ENCODE results near the gene STX8.
A peak's percentile ranks its signal among the peaks of the same experiment; 100 is the strongest.

The STX8 gene

GRCh38 chr17:9236286-9237052 lies 339.2 kb downstream of the STX8 start:
- DNase-seq = no peak

- DNase-seq = no peak
Measured at GRCh38 chr17:9235346-9235745, 340.3 kb downstream of the STX8 start.

GRCh38 chr17:9234389-9234945 lies 341.2 kb downstream of the STX8 start:
- DNase-seq = no peak

- no peak for DNase-seq
Measured at GRCh38 chr17:9233761-9234160, 341.9 kb downstream of the STX8 start.

GRCh38 chr17:9233271-9233599 lies 342.4 kb downstream of the STX8 start:
- DNase-seq = no peak

- DNase-seq = no peak
Measured at GRCh38 chr17:9232591-9233270, 342.9 kb downstream of the STX8 start.

GRCh38 chr17:9232155-9232475 lies 343.5 kb downstream of the STX8 start:
- no peak for DNase-seq

GRCh38 chr17:9231449-9232154 lies 344.0 kb downstream of the STX8 start:
- DNase-seq = no peak

GRCh38 chr17:9230861-9231260 lies 344.8 kb downstream of the STX8 start:
- no peak for DNase-seq

GRCh38 chr17:9230346-9230745 lies 345.3 kb downstream of the STX8 start:
- no peak for DNase-seq

GRCh38 chr17:9229826-9230201 lies 345.8 kb downstream of the STX8 start:
- DNase-seq = no peak

GRCh38 chr17:9229160-9229825 lies 346.3 kb downstream of the STX8 start:
- no peak for DNase-seq

- DNase-seq = no peak
Measured at GRCh38 chr17:9228408-9229159, 347.0 kb downstream of the STX8 start.

- no peak for DNase-seq
Measured at GRCh38 chr17:9227819-9228407, 347.7 kb downstream of the STX8 start.

- no peak for DNase-seq
Measured at GRCh38 chr17:9226794-9227135, 348.9 kb downstream of the STX8 start.

- DNase-seq = no peak
Measured at GRCh38 chr17:9226130-9226793, 349.4 kb downstream of the STX8 start.

GRCh38 chr17:9225305-9226101 lies 350.1 kb downstream of the STX8 start:
- DNase-seq = peak; percentile 83

GRCh38 chr17:9224485-9224884 lies 351.1 kb downstream of the STX8 start:
- no peak for DNase-seq

- no peak for DNase-seq
Measured at GRCh38 chr17:9223531-9223930, 352.1 kb downstream of the STX8 start.

GRCh38 chr17:9221922-9222180 lies 353.8 kb downstream of the STX8 start:
- no peak for DNase-seq

All from retina (tissue), 1 donor.